Stimulated activated CD4-positive, alpha-beta T cell treated with anti-CD3 and anti-CD28 coated beads, Interleukin-2, amount 100 ng/mL, for 4 hours (primary cell): ENCODE data around the gene CALR.
"Not testable (repeated sequence)": the region's sequence is repeated elsewhere in the genome, so short reads cannot be mapped to it uniquely, and the experiment has no call there.

Experiments used
- DNase-seq: peaks from one replicate; pipeline ENCODE4 v3.0.0-alpha.2; 2020; ENCODE audit warnings: low read depth

Gene CALR

DNA sequence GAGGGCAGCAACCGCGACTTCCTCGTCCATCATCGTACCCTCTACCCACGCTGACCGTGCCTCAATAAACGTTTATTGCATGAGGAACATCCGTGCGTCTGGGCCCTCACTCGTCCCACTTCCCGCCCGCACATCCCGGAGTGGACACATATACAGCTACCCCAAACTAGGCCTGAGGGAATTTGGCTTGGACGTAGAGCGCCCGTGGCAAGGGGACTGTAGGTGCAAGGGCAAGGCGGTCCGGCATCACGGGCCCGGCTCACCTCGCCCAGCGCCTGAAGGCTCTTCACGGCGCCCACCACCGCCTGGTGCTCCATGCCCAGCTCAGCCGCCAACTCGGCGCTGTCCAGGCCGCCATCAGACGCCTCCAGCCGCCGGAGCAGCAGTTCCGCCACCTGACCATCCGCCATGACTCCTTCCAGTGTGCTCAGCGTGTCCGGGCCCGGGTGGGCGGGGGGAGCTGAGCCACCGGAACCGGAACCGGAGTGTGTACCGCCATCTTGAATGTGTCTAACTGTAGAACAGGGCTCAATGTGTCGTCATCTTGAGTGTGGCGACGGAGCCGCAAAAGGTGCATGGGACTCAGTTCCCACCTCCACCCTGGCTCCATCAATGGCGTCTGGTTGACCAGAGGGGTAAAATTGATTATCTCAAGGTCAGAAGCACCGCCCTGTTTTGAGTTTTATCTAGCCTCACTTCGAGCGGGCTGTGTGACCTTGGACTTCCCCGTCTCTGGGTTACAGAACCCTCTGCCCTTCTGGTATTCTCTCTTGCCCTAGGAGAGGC, 4.9 kb upstream of the CALR start, which contains the start of gene FARSA:
FARSA (minus strand) TSS at position 425 of the 786 bp plus-strand sequence; CDS start at position 410, 15 bp downstream.
- DNase-seq: peak; percentile 86

DNA sequence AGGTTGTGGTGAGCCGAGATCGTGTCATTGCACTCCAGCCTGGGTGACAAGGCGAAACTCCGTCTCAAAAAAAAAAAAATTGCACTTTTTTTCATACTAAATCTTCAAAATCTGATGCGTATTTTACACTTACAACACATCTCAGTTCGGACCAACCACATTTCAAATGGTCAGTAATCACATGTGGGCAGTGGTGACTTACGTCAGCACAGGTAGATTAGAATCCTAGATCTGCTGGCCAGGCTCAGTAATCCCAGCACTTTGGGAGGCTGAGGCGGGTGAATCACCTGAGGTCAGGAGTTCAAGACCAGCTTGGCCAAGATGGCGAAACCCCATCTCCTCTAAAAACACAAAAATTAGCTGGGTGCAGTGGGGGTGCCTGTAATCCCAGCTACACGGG, 3.3 kb upstream of the CALR start:
- DNase-seq: no peak

DNA sequence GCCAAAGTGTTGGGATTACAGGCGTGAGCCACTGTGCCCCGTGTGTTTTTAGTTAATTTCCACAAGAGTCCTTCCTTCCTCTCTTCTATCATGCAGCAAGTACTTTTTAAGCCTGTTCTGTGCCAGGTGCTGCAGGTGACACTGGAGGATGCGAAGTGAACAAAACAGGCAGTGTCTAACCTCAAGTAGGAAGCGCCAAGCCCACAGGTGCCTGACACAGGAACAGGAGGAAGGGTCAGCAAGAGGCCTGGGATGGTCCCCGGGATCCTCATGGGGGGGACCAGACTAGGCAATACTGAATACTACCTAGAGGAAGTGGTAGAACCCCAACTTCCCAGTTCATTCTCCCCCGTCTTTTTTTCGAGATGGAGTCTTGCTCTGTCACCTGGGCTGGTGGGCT, 1.8 kb upstream of the CALR start:
- DNase-seq: no peak

DNA sequence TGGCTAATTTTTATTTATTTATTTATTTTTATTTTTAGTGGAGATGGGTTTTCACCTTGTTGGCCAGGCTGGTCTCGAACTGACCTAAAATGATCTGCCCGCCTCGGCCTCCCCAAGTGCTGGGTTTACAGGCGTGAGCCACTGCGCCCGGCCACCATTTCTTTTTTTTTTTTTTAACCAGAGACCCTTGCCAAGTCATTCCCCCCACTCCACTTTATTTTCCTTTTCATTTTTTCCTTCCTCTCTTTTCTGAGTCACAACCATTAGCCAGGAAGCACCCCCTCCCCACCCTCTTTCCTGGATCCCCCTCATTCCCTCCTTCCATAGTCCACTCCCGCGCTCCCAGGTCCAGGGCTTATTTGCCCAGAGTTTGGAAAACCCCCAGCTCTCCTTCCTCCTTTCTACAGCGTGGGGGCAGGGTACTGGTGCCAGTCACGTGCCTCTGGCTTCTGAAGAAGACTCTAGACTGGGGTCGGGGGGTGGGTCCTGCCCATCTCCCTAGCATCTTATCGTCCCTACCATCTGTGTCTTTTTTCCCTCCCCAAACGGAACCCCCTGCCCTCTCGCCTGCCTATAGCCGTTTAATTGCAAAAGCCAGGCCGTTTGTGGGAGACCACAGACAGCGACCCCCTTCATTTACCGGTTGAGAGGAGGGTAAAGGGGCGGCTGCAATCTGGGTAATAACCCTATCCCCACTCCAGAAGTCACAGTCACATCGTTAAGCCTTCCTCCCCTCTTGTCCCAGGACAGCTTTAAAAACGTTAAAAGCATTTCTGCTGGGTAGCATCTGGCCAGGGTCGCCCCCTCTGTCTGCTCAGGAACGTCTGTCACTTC, 1.1 kb upstream of the CALR start:
- no peak for DNase-seq

DNA sequence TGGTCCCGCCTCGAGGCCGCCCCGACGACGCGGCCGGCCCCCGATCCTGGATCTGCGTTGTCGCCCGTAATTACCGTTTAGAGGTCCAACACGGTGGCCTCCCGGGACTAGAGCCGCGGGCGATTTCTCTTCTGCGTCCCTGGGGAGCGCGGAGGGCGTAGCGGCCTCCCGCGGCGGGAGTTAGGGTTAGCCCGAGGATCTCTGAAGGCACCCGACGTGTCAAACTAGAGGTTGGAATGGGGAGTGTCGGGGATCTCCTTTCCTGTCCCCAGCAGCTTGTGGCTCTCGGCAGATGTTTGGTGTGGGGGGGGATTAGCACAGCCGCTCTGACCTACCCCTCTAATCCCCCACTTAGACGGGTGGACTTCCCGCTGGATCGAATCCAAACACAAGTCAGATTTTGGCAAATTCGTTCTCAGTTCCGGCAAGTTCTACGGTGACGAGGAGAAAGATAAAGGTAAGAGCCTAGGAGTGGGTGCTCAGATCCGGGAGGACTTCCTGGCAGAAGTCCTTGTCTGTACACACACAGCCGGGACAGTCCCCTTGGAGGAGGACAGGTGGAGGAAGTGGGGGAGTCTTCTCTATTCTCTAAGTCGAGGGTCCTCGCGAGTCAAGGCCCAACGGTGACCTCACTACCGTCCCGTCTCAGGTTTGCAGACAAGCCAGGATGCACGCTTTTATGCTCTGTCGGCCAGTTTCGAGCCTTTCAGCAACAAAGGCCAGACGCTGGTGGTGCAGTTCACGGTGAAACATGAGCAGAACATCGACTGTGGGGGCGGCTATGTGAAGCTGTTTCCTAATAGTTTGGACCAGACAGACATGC, 581 bp downstream of the CALR start:
- no peak for DNase-seq

DNA sequence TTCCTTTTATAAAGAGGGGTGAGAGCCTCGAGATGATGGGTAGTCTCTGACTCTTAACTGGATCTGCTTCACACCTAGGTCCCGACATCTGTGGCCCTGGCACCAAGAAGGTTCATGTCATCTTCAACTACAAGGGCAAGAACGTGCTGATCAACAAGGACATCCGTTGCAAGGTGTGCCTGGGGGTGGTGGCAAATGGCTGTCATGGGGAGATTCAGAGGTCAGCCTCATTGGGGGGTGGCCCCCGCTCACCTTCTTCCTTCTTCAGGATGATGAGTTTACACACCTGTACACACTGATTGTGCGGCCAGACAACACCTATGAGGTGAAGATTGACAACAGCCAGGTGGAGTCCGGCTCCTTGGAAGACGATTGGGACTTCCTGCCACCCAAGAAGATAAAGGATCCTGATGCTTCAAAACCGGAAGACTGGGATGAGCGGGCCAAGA, 1.6 kb downstream of the CALR start:
- no peak for DNase-seq

DNA sequence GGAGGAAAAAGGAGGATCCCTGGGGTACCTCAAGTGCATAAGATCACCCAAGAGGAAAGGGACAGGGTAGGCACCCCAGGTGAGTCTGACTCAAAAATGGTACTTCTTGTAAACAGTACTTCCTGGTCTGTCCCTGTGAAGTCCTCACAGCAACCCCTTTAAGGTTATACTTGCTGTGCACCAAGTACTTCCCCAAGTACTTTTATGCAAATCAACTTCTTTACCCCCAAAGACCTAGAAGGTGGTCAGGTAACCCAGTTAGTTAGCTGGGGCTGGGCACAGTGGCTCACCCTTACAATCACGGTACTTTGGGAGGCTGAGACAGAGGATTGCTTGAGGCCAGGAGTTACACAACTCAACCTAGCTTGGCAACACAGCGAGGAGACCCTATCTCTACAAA, 2.5 kb downstream of the CALR start:
- no peak for DNase-seq

DNA sequence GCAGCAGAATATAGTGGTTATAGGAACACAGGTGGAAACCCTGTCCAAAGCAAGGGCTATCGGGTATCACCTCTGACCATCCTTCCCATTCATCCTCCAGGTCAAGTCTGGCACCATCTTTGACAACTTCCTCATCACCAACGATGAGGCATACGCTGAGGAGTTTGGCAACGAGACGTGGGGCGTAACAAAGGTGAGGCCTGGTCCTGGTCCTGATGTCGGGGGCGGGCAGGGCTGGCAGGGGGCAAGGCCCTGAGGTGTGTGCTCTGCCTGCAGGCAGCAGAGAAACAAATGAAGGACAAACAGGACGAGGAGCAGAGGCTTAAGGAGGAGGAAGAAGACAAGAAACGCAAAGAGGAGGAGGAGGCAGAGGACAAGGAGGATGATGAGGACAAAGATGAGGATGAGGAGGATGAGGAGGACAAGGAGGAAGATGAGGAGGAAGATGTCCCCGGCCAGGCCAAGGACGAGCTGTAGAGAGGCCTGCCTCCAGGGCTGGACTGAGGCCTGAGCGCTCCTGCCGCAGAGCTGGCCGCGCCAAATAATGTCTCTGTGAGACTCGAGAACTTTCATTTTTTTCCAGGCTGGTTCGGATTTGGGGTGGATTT, 5.1 kb downstream of the CALR start:
- DNase-seq: no peak

DNA sequence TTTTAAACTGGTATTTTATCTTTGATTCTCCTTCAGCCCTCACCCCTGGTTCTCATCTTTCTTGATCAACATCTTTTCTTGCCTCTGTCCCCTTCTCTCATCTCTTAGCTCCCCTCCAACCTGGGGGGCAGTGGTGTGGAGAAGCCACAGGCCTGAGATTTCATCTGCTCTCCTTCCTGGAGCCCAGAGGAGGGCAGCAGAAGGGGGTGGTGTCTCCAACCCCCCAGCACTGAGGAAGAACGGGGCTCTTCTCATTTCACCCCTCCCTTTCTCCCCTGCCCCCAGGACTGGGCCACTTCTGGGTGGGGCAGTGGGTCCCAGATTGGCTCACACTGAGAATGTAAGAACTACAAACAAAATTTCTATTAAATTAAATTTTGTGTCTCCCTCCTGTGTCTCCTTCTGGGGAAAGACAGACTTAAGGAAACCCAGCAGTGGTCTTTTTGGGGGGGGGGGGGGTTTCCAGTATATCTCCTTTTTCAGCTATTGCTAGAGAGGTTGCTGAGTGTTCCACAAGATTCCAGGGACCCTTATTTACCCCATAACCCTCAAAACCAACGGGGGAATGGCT, 5.8 kb downstream of the CALR start:
- DNase-seq: no peak

DNA sequence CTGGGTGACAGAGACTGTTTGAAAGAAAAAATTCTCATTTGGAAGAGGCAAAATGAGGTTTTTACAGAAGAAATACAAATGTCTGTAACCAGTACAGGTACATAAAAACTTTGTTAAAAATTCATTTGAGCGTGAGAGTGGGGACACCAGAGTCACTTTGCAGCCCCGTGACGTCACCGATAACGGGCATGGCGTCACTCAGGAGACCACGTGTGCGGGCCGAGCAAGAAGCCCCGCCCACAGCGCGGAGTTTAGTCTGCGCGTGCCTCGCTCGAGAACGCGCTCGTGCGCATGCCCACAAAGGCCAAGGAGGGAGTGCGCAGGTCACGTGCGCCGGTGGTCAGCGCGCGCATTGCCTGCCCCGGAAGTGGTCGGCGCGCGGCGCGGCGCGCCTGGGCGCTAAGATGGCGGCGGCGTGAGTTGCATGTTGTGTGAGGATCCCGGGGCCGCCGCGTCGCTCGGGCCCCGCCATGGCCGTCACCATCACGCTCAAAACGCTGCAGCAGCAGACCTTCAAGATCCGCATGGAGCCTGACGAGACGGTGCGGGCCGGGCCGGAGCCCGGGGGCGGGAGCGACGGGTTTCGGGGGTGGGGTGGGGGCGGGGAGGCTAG, 7.2 kb downstream of the CALR start, which contains the start of gene RAD23A:
RAD23A (plus strand) TSS at position 384 of the 613 bp plus-strand sequence; CDS start at position 471, 87 bp downstream.
- DNase-seq: peak; percentile 97

DNA sequence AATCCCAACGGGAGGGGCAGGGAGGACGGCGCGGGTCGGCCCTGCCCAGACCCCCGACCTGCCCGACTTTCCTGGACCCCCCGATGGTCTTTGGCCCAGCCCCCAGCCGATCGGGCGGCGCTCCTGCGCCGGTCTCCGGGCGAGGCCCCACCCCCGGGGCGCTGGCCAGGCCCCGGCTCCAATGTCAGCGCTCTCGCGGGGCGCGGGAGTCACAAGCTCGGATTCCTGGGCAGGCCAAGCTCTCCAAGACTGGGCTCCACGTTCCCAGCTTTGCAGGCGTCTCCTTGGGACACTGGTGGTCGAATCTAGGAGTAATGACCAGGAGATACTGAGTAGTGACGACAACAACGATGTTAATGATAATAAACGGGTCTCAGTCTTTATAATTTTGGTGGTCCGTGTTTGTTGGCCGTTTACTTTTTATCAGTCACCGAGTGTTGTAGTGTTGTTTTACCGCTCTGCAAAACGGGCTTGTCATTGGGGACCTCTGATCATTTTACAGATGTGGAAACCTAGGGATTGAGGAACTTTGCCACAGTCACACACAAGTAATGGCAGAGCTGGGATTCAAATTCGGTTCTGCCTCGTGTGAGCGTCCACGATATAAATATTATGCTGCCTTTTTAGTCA, 7.8 kb downstream of the CALR start:
- DNase-seq: no peak

DNA sequence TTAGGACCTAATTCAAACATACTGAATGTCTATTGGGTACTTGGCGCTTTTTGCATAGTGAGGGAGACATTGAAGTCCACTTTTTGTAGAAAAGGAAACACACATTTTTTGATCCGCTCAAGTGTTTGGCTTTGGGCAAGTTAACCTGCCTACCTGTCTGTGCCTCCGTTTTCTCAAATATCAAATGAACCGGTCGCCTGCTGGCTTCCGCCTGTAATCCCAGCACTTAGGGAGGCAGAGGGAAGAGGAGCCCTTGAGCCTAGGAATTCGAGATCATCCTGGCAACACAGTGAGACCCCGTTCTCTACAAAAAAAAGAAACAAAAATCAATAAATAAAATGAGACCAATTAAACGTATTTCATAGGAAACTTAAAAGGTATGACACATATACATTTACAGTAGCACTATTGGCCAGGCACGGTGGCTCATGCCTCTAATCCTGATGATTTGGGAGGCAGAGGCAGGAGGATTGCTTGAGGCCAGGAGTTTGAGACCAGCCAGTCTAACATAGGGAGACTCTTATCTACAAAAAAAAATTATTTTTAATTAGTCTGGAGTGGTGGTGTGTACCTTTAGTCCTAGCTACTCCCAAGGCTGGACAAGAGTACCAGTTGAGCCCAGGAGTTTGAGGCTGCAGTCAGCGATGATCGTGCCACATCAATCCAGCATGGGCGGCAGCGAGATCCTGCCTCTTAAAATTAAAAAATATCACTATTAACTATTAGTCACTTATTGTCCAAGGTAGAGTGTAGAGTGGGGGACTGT, 8.5 kb downstream of the CALR start:
- no peak for DNase-seq

DNA sequence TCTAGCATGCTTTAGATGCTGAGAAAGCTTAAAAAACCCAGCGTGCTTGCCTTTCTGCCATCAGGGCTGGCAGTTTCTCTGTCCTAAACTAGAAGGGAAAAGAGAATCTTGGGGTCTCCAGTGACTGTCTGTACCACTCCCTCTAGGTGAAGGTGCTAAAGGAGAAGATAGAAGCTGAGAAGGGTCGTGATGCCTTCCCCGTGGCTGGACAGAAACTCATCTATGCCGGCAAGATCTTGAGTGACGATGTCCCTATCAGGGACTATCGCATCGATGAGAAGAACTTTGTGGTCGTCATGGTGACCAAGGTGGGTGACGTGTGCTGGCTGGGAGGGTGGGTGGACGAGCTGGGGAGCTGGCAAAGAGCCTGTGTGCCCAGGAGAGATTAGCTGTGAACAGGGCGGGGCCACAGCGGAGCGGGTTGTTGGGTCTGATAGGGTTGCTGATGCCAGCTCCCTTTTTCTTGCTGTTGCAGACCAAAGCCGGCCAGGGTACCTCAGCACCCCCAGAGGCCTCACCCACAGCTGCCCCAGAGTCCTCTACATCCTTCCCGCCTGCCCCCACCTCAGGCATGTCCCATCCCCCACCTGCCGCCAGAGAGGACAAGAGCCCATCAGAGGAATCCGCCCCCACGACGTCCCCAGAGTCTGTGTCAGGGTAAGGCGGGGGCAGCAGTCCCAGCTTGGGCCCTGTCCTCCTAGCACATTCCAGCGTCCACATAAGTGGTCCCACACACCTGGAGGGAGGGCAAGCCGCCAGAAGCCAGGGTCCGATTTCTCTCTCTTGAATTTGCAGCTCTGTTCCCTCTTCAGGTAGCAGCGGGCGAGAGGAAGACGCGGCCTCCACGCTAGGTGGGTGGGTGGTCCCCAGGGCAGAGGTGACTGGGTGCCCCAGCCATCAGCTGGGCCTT, 9.5 kb downstream of the CALR start:
- DNase-seq: no peak

DNA sequence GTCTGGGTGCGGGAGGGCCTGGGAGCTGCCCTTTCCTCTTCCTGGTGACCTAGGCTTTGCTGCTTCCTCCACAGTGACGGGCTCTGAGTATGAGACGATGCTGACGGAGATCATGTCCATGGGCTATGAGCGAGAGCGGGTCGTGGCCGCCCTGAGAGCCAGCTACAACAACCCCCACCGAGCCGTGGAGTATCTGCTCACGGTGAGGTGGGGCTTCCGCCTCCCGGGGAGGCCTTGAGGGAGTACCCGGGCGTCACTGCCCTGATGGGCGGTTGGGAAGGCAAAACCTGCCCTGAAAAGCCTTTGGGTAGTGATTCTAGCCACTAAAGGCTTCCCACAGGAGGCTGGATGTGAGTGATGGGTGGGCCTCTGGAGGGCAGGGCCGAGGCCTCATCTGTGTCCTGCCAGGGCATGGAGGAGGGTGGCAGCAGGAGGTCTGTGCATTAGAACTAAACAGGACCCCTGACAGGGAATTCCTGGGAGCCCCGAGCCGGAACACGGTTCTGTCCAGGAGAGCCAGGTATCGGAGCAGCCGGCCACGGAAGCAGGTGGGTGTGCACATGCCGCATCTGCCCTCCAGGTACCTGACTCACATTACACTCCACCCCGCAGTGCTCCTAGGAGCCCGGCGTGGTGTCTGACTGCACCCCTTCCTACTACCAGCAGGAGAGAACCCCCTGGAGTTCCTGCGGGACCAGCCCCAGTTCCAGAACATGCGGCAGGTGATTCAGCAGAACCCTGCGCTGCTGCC, 10.4 kb downstream of the CALR start:
- DNase-seq: no peak

DNA sequence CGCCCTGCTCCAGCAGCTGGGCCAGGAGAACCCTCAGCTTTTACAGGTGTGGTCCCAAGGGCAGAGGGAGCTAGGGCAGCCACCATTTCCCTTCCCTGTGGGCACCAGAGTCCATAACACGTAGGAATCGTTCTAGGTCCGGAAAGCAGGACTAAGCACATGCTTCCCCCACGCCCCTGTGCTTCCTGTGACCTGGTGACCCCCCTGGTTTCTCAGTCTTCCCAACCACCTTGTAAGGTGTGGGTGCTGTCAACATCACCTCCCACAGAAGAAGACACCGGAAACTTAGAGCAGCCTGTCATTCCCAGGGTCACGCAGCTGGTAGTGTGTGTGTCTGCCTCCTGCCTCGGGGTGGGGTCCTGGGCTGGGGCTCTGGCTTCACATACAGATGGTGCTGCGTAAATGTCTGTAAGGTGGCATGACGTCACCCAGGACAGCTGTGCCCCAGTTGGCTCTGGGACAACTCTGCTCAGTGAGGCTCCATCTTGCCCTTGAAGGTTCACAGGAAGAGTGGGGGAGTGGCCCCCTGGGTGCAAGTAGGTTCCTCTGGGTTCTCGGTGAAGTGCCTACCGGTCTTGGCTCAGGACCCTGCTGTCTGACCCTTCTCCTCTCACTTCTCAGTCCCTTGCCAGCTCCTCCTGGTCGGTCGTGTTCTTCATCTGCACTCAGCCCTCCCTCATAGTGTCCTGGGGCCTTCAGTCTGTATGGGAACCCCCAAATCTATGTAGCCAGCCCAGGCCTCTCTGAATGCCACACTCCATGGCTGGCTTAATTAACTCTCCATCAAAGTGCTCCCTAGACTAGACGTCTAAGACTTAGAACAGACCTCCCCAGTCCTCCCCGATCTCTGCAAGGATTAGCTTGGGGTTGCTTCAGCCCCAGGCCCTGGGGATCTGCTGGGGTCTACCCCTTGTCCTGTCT, 11.2 kb downstream of the CALR start:
- DNase-seq: no peak

DNA sequence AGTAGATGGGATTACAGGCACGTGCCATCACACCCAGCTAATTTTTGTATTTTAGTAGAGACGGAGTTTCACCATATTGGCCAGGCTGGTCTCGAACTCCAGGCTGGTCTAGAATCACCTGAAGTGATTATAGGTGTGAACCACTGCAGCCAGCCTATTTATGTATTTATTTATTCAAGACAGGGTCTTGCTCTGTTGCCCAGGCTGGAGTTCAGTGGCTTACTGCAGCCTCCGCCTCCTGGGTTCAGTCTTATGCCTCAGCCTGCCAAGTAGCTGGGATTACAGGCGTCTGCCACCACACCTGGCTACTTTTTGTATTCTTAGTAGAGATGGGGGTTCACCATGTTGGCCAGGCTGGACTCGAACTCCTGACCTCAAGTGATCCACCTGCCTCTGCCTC, 13.6 kb downstream of the CALR start:
- not testable (repeated sequence) for DNase-seq
